Memory B cell (primary cell): ENCODE results near the gene SLC8A1.

Source experiments
- ATAC-seq: fragments of 150-1000 bp; cut with Tn5 transposase; 2 replicates; pipeline ENCODE4 v1.10.0; 2021; ENCODE audit warnings: low read depth, mild to moderate bottlenecking, moderate library complexity
- DNase-seq, 2 donors: peaks; one replicate each; pipeline ENCODE4 v3.0.0; 2022; ENCODE audit warnings: low spot score in 2 of 2
- H3K27ac Mint-ChIP-seq: one replicate; pipeline ENCODE4 v1.8.0; 2022; ENCODE audit warnings: mild to moderate bottlenecking, moderate library complexity, mixed read lengths
- H3K27me3 Mint-ChIP-seq: one replicate; pipeline ENCODE4 v1.8.0; 2022; ENCODE audit warnings: mixed read lengths
- H3K36me3 Mint-ChIP-seq: one replicate; pipeline ENCODE4 v1.8.0; 2022; ENCODE audit warnings: mild to moderate bottlenecking, mixed read lengths
- H3K4me1 Mint-ChIP-seq: one replicate; pipeline ENCODE4 v1.8.0; 2022; ENCODE audit warnings: mixed read lengths
- H3K4me3 Mint-ChIP-seq: one replicate; pipeline ENCODE4 v1.8.0; 2022; ENCODE audit warnings: mild to moderate bottlenecking, moderate library complexity, mixed read lengths
- H3K9me3 Mint-ChIP-seq: one replicate; pipeline ENCODE4 v1.8.0; 2022; ENCODE audit warnings: mixed read lengths

Gene SLC8A1

DNA sequence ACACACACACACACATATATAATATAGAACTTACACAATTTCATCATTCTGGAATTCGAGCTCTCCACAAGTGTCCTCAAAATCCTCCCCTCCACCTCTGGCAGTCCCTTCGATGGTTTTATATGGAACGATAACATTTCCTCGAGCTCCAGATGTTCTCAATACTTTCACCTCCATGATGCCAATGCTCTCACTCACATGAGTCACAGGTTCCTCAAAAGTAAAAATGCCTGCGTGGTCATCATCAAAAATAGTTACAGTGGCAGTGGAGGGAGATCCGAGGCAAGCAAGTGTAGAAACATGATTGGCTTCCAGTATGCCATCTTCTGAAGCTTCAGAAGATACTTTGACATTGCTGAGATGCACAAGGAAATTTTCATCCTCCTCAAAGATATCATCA lies 23.5 kb downstream of the SLC8A1 start:
- Mint-ChIP-seq H3K4me1 (no peaks in the 10 kb centered on the region), H3K4me3 (no peak overlapping the region), H3K27me3 (no peaks in the 10 kb centered on the region), H3K27ac (no peak overlapping the region), H3K9me3 (no peaks in the 10 kb centered on the region), H3K36me3 (no peaks in the 10 kb centered on the region)
- ATAC-seq (no peak), DNase-seq (no peak)

DNA sequence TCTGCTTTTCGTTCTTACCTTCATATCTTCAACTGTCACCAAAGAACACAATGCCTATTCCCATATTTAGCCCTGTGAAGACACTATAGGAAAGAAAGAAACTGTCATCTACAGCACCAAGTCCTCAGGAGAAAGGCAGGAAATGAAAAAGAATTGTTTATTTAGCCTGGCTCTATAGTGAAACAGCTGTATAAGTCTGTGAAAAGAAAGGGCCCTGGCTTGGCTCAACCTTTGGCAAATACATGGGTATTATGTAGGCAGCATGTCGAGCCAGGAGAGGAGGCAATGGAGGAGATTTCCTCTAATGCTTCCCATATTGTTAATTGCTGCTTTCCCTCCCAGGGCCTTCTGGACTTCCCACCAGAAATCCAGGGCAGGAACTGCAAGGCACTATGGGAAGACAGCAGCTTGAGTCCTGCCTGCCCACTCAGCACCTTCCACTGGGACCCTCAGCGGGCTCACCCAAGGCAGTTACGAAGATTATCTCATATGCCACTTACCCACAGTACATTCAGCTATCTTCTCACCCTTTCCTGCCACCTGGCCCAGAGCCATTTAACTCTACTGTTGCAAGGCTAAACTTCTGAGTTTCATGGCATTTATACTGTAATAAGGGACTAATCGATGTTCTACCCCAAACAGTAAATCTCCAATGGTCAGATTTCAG lies 30.1 kb downstream of the SLC8A1 start:
- DNase-seq (no peak), ATAC-seq (no peak)
- no peaks in the 10 kb centered on the region for H3K27me3 Mint-ChIP-seq
- no peak overlapping the region for H3K4me3 Mint-ChIP-seq
- H3K36me3 Mint-ChIP-seq = no peaks in the 10 kb centered on the region
- no peaks in the 10 kb centered on the region for H3K9me3 Mint-ChIP-seq
- no peaks in the 10 kb centered on the region for H3K4me1 Mint-ChIP-seq
- no peak overlapping the region for H3K27ac Mint-ChIP-seq

DNA sequence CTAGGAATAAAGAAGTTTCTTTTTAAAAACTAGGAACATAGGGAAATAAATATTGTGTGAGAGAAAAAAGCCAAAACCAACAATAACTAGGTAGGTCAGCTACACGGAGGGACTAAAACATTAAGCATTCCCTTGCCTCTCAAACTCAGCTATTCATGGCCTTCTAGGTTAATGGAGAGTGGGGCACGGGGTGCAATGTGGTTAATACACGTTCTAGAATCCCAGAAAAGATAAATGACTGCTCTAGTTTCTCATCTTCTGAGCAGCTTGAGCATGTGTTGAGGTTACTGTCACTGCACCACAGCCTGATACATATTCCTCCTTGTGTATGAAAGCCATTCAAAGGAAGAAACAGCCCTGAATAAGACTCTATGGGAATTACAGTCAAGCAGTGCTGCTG lies 31.4 kb downstream of the SLC8A1 start:
- no peak overlapping the region for H3K4me3 Mint-ChIP-seq
- no peaks in the 10 kb centered on the region for H3K27me3 Mint-ChIP-seq
- DNase-seq (no peak), ATAC-seq (no peak)
- no peaks in the 10 kb centered on the region for H3K36me3 Mint-ChIP-seq
- H3K9me3 Mint-ChIP-seq = no peaks in the 10 kb centered on the region
- no peaks in the 10 kb centered on the region for H3K4me1 Mint-ChIP-seq
- H3K27ac Mint-ChIP-seq = no peak overlapping the region

DNA sequence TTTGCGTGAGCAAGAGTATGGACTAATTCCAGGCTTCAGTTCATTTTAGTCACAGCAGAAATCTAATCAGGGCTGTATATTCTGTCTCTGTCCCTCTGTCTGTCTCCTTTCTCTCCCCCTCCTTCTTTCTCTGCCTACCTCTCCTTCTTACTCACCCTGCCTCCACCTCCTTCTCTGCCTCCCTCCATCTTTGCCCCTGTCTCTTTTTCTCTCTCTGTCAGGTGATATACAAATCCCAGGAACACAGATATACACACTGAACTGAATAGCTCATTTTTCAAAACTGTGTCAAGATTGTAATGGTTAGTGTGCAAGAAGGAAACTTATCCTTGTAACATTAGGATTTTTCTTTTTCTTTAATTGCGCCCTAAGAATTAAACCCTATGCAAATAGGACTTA lies 32.5 kb downstream of the SLC8A1 start:
- Mint-ChIP-seq H3K36me3 (no peaks in the 10 kb centered on the region), H3K4me1 (no peaks in the 10 kb centered on the region), H3K27me3 (peaks cover 2% of the 10 kb centered on the region), H3K27ac (no peak overlapping the region), H3K9me3 (no peaks in the 10 kb centered on the region), H3K4me3 (no peak overlapping the region)
- DNase-seq = no peak
- no peak for ATAC-seq

DNA sequence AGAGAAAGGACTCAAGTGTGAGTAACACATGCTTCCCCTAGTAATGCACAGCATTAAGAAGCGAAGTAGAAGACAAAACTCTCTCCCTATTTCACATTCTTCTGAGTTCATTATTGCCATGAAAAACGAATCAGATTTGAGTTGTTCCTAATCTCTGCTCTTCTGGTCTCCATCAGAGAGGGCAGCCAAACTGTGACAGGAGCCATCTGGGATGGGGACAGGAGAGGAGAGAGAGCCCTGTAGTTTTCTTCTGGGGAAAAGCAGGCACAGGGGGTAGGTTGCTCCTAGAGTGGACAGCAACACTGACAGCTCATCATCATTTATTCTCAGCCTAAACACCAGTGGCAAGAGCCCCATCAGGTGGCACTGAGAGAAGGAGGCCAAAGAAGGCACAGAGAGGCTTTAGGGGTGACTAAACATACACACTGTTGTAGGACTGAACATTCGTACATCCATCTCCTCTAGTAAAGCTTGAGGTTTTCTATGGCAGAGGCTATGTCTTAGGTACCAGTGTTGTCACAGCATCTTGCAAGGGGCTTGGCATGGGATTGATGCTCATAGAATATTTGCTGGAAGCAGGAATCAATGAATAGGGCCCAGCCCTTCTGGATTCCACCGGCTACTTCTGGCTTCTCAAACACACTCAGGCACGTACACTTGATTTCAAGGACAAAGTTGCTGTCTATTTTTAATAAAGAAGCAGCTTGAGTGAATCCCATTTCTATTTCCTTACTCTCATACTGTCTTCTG lies 33.1 kb downstream of the SLC8A1 start:
- ATAC-seq (no peak), DNase-seq (no peak)
- Mint-ChIP-seq H3K36me3 (no peaks in the 10 kb centered on the region), H3K4me3 (no peak overlapping the region), H3K4me1 (no peaks in the 10 kb centered on the region), H3K27ac (no peak overlapping the region), H3K27me3 (peaks cover 2% of the 10 kb centered on the region), H3K9me3 (no peaks in the 10 kb centered on the region)

DNA sequence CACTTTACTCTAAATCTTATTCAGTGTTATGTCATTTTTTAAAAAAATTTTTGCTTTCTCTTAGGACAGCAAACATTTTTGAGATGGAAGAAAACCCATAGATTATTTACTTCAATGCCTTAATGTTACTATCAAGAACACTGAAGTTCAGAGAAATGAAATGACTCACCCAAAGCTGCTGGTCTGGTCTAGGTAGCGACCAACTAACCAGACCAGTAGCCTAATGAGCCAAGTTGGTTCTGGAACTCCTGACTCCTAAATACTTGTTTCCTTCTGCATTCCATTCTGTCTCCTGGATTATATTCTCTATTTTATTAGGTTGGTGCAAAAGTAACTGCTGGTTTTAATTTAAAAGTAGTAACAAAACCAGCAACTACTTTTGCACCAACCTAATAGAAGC lies 35.4 kb downstream of the SLC8A1 start:
- Mint-ChIP-seq H3K27me3 (peaks cover 2% of the 10 kb centered on the region), H3K27ac (no peak overlapping the region), H3K4me3 (no peak overlapping the region), H3K9me3 (no peaks in the 10 kb centered on the region), H3K4me1 (no peaks in the 10 kb centered on the region), H3K36me3 (no peaks in the 10 kb centered on the region)
- ATAC-seq = no peak
- no peak for DNase-seq

DNA sequence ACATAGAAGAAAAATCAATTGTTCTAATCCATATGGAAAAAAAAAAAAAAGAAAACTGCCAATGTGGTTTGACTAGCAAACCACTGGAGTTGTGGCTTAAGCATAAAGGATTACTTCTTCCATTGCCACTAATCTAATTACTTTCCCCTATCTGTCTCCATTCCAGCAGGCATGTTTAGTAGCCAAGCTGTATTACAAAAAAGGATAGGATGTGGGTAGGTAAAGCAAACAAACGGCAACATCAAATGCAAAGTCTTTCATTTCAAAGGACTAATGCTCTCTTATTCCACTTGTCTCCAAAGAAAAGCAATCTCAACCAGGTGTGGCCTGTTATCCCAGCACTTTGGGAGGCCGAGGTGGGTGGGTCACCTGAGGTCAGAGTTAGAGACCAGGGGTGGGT lies 36.5 kb downstream of the SLC8A1 start:
- no peak for ATAC-seq
- no peaks in the 10 kb centered on the region for H3K9me3 Mint-ChIP-seq
- no peaks in the 10 kb centered on the region for H3K36me3 Mint-ChIP-seq
- no peak for DNase-seq
- H3K4me3 Mint-ChIP-seq = no peak overlapping the region
- H3K4me1 Mint-ChIP-seq = no peaks in the 10 kb centered on the region
- no peak overlapping the region for H3K27ac Mint-ChIP-seq
- peaks cover 2% of the 10 kb centered on the region for H3K27me3 Mint-ChIP-seq

DNA sequence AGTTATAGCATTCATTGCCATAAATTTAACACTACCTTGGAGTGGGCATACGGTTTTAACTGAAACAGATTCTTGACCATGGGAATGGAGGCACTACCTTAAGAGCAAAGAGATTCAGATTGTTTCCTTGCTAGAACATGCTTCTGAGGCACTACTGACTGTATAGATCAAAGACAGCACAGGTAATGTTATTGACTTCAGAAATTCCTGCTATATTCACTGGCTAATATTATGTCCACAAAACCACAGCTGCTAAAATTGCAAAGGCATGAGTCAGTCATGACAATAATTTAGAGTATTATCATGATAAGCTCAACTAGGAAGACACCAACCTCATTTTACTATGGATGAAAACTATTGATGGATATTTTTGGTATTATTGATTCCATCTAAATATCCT lies 39.4 kb downstream of the SLC8A1 start:
- Mint-ChIP-seq H3K27ac (no peak overlapping the region), H3K9me3 (no peaks in the 10 kb centered on the region), H3K36me3 (no peaks in the 10 kb centered on the region), H3K27me3 (peaks cover 8% of the 10 kb centered on the region), H3K4me3 (no peak overlapping the region), H3K4me1 (no peaks in the 10 kb centered on the region)
- ATAC-seq = no peak
- DNase-seq = no peak

DNA sequence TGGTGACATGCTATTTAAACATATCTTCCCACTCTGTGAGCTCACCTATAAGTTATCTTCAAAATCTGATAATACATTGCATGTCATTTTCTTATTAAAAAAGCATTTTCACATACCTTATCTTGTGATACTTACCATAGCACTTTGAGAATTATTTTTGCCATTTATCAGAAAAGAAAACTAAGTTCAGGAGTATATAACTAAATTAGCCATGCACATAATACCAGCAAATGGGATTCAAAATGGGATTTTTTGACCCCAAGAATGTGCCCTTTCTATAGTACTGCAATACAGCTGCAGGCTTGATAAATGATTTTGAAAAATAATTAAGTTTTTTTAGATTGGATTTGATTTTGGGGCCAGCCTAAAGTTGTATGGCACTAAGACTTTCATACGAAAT lies 41.2 kb downstream of the SLC8A1 start:
- Mint-ChIP-seq H3K4me3 (no peak overlapping the region), H3K36me3 (no peaks in the 10 kb centered on the region), H3K4me1 (no peaks in the 10 kb centered on the region), H3K27ac (no peak overlapping the region), H3K9me3 (no peaks in the 10 kb centered on the region), H3K27me3 (peaks cover 9% of the 10 kb centered on the region)
- no peak for ATAC-seq
- DNase-seq = no peak

DNA sequence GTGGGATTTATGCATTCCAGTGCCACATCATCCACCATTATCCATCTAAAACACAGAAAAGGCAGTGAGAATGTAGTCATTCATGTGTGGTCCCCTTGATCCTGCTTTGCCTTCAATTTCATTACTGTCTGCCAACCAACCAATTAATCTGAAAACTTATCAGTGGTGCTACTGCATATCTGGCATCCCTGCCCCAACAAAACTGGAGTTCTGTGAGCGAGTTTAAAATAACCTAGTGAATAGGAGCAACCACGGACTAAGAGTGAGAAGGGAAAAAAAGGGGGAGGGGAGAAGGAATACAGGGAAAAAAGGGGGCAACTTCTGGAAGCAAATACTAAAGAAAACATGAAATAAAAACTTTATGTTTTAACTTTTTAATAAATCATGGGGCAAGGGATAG lies 42.2 kb downstream of the SLC8A1 start:
- Mint-ChIP-seq H3K9me3 (no peaks in the 10 kb centered on the region), H3K27ac (no peak overlapping the region), H3K4me1 (no peaks in the 10 kb centered on the region), H3K4me3 (no peak overlapping the region), H3K36me3 (no peaks in the 10 kb centered on the region), H3K27me3 (peaks cover 8% of the 10 kb centered on the region)
- no peak for ATAC-seq
- DNase-seq = no peak

DNA sequence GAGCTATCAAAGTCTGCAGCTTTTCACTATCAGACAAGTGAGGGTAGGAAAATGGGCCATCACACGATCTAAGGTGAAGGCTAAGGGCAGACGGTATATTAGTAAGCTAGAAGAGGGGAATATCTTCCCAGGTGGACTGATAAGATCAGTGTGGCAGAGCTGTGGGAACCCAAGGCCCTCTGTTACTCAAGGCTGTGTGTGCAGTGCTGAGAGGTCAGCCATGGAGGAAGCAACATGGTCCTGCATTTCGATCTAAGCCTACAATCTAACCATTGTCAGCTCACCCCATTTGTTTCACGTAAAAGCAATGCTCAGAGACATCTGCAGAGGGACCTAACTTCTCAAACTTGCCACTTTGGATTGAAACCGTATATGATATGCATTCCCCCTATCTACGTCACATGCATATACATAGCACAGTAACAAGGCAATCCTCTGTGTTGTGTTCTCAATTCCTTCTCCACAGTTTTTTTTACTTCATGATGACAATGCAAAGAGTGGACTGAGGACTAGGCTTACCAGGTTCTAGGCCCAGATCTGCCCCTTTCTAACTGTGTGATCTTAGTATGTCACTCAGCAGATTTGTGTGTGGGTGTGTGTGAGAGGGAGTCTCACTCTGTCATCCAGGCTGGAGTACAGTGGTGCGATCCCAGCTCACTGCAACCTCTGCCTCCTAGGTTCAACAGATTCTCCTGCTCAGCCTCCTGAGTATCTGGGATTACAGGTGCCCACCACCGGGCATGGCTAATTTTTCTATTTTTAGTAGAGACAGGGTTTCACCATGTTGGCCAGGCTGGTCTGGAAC lies 45.2 kb downstream of the SLC8A1 start:
- Mint-ChIP-seq H3K4me3 (no peak overlapping the region), H3K36me3 (no peaks in the 10 kb centered on the region)
- no peak for ATAC-seq

DNA sequence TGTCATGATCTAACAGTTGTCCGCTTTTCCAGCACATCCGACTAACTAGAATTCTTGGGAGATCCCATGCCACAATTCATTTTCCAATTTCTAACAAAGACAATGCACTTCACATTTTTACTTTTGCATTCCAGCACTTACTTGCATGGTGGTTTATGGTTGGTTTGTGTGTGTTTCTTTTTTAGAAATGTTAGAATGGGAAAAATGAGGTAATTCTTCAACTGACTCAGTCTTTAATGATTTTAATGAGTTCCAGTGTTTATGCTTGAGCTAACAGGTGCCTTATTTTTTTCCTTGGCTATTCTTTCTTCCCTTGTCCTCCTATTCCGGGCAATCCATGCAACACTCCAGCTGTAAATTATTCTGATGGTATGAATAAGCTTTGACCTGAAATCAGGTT lies 46.4 kb downstream of the SLC8A1 start:
- H3K9me3 Mint-ChIP-seq = no peaks in the 10 kb centered on the region
- ATAC-seq (no peak), DNase-seq (no peak)
- H3K4me1 Mint-ChIP-seq = no peaks in the 10 kb centered on the region
- H3K27me3 Mint-ChIP-seq = peaks cover 8% of the 10 kb centered on the region
- H3K4me3 Mint-ChIP-seq = no peak overlapping the region
- no peaks in the 10 kb centered on the region for H3K36me3 Mint-ChIP-seq
- H3K27ac Mint-ChIP-seq = no peak overlapping the region

More for the DNA sequence above, 45.2 kb downstream of the SLC8A1 start:
- Mint-ChIP-seq H3K9me3 (no peaks in the 10 kb centered on the region), H3K27me3 (peaks cover 8% of the 10 kb centered on the region), H3K27ac (no peak overlapping the region), H3K4me1 (no peaks in the 10 kb centered on the region)
- no peak for DNase-seq

DNA sequence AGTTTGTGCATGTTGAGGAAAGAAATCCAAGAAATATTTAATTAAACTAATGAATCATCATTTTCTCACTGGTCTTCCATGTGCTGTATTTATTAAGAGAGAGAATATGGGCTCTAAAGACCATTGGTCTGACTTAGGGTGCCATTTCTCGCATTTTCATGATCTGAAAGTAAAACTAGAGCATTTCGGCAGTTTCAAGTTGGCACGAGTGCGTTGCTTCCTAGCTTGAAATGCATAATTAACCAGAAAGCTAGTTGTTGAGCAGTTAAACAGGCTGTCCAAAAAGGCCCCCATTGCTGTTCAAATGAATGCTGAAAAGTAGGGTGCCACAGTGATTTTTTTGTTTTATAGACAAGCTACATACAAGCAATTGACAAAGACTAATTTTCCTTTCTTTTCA lies 47.4 kb downstream of the SLC8A1 start:
- no peak for ATAC-seq
- Mint-ChIP-seq H3K4me3 (no peak overlapping the region), H3K27me3 (peaks cover 5% of the 10 kb centered on the region), H3K4me1 (no peaks in the 10 kb centered on the region), H3K27ac (no peak overlapping the region), H3K36me3 (no peaks in the 10 kb centered on the region), H3K9me3 (no peaks in the 10 kb centered on the region)
- DNase-seq = no peak

DNA sequence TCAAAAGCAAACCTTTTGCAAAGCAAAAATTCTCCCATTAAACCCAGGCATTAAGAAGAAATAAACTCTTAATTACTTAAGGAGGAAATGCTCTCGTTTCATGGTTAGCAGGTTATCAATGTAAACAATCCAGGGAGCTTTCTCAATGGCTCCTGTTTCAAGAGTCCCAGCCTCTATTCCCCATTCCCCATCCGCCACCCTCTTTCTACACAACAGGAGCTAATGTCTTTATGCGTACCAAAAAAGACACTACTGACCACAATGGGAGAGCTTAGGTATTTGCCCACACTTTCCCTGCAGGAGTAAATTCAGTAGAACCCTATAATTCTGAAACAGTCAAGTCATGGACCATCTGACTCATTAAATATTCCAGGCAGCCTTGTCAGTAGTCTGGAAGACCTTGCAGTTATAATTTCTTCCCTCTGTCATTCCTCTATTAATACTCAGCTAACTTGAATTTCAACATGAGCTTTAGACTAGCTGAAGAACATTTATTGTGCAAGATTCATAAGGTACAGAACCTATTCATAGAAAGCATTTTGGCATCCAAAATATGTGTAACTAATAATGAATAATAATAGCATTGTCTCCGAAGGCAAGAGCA lies 48.6 kb downstream of the SLC8A1 start:
- DNase-seq (no peak), ATAC-seq (no peak)
- H3K27me3 Mint-ChIP-seq = peaks cover 3% of the 10 kb centered on the region

More for the DNA sequence above, 48.6 kb downstream of the SLC8A1 start:
- no peak overlapping the region for H3K4me3 Mint-ChIP-seq
- H3K36me3 Mint-ChIP-seq = no peaks in the 10 kb centered on the region
- H3K27ac Mint-ChIP-seq = no peak overlapping the region
- no peaks in the 10 kb centered on the region for H3K4me1 Mint-ChIP-seq
- no peaks in the 10 kb centered on the region for H3K9me3 Mint-ChIP-seq
